Thyroid gland (tissue), 4 donors: ENCODE data around the gene TAGAP. TPM values are rescaled to one million over a fixed set of nuclear protein-coding genes. Genes with fewer than 3 reads are reported as not detected.

Experiments
- DNase-seq, 2 donors: peaks; one replicate each; pipeline ENCODE4 v3.0.0-alpha.2; 2019
- H3K27ac ChIP-seq, 3 donors: fragments of 200-600 bp; sonication (generic); 1 replicate in 2 of 3; 2 replicates in 1 of 3; pipeline ENCODE4 v1.5.1; 2016 to 2019; ENCODE audit warnings: mild to moderate bottlenecking in 1 of 3, moderate library complexity in 1 of 3
- H3K27me3 ChIP-seq: fragments of 200-600 bp; sonication (generic); one replicate; pipeline ENCODE4 v1.5.1; 2019
- H3K36me3 ChIP-seq, 2 donors: fragments of 200-600 bp; sonication (generic); one replicate each; pipeline ENCODE4 v1.5.1; 2016 to 2019
- H3K4me1 ChIP-seq, 2 donors: fragments of 200-600 bp; sonication (generic); one replicate each; pipeline ENCODE4 v1.5.1; 2017 to 2019
- H3K4me3 ChIP-seq, 3 donors: fragments of 200-600 bp; sonication (generic); replicated peaks in 1 of 3; 1 replicate in 2 of 3; 2 replicates in 1 of 3; pipeline ENCODE4 v1.5.1; 2016; ENCODE audit warnings: mild to moderate bottlenecking in 1 of 3
- H3K9me3 ChIP-seq: fragments of 200-600 bp; sonication (generic); one replicate; pipeline ENCODE4 v1.5.1; 2017
- POLR2A ChIP-seq, 2 donors: fragments of 450-650 bp; IDR thresholded peaks; one replicate each; pipeline ENCODE4 v1.6.1; 2017; ENCODE audit warnings: antibody characterized with exemption in 2 of 2, mild to moderate bottlenecking in 2 of 2, moderate library complexity in 1 of 2
- WGBS, 2 donors: methylation state at CpG; one replicate each; pipeline ENCODE4 v1.1.5; 2017; 5-methylcytosine and 5-hydroxymethylcytosine counted together
- intact Hi-C: fragments of 100-400 bp; cut with DNase I; formaldehyde crosslinking; loops from one replicate; pipeline ENCODE4 v1.15.1; 2023
- total RNA-seq, 4 donors: library from RNA; depleted of rRNA; stranded (reverse); fragments of >200 nt; gene quantifications; one replicate each; pipeline ENCODE4 v1.2.3, GENCODE V29; 2016
- TF ChIP-seq, protein P1 (sequence below), 6 experiments: fragments of 200-600 bp in 3 of 6; fragments of 450-650 bp in 3 of 6; sonication (generic) in 3 of 6; IDR thresholded peaks; one replicate each; pipeline ENCODE4 v1.5.1; 2016 to 2019; ENCODE audit warnings: antibody characterized with exemption in 6 of 6, mild to moderate bottlenecking in 2 of 6, inconsistent platforms in 1 of 6, moderate library complexity in 1 of 6

Gene TAGAP, protein sequence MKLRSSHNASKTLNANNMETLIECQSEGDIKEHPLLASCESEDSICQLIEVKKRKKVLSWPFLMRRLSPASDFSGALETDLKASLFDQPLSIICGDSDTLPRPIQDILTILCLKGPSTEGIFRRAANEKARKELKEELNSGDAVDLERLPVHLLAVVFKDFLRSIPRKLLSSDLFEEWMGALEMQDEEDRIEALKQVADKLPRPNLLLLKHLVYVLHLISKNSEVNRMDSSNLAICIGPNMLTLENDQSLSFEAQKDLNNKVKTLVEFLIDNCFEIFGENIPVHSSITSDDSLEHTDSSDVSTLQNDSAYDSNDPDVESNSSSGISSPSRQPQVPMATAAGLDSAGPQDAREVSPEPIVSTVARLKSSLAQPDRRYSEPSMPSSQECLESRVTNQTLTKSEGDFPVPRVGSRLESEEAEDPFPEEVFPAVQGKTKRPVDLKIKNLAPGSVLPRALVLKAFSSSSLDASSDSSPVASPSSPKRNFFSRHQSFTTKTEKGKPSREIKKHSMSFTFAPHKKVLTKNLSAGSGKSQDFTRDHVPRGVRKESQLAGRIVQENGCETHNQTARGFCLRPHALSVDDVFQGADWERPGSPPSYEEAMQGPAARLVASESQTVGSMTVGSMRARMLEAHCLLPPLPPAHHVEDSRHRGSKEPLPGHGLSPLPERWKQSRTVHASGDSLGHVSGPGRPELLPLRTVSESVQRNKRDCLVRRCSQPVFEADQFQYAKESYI
- total RNA-seq: 1 to 10 TPM; 1.1 to 3.7 (median 1.7) TPM

DNA sequence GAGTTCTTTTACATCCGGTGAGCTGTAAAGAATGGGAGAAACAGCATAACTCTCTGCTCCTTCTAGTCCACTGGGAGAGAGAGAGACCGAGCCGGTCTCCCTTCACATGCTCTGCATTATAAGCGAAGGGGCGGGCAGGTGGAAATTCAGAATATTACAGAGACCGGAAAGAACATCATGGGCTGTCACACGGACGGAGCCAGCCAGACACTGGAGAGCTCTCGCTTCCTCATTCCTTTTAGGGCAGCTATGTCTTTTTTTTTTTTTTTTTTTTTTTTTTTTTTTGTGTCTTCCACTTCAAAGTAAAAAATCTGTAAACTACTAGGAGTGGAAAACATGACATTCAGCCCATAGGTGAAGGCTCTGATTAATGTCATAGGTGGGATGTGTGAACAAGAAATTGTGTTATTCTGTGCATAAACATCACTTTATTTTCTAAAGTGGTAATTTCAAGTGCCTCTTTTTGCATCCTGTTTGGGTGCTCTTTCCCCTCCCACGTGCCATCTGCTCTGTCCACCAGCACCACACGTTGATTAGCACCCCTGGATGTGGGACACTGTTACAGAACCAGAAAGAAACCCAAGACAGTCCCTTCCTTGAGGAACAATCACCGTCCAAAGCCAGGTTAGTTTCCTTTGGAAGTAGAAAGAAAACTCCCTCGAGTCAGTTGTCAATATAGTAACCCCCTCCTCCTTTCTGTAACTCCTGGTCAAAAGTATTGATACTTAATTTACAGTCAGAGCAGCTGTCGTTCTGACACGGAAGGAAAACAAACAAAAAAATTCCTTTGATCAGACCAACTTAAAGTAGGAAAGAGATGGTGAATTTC, at the start of gene TAGAP:
Gene TAGAP (minus strand): TSS at position 93 of the 829 bp plus-strand sequence. CDS start 845 bp downstream, outside the sequence.
- no peak within 1 kb of the TSS for H3K27ac ChIP-seq
- no peaks in the 10 kb centered on the region for H3K27me3 ChIP-seq
- peak in 1 of 2 donors; percentile 33 for TF ChIP-seq POLR2A (IDR thresholded peaks at IDR 0.05)
- TF ChIP-seq, protein P1, sequence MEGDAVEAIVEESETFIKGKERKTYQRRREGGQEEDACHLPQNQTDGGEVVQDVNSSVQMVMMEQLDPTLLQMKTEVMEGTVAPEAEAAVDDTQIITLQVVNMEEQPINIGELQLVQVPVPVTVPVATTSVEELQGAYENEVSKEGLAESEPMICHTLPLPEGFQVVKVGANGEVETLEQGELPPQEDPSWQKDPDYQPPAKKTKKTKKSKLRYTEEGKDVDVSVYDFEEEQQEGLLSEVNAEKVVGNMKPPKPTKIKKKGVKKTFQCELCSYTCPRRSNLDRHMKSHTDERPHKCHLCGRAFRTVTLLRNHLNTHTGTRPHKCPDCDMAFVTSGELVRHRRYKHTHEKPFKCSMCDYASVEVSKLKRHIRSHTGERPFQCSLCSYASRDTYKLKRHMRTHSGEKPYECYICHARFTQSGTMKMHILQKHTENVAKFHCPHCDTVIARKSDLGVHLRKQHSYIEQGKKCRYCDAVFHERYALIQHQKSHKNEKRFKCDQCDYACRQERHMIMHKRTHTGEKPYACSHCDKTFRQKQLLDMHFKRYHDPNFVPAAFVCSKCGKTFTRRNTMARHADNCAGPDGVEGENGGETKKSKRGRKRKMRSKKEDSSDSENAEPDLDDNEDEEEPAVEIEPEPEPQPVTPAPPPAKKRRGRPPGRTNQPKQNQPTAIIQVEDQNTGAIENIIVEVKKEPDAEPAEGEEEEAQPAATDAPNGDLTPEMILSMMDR (IDR thresholded peaks at IDR 0.05): no peak
- 30 to 36% methylated on average over 15 of the region's 15 CpGs for WGBS, 2 donors
- H3K9me3 ChIP-seq: no peaks in the 10 kb centered on the region
- no peaks in the 10 kb centered on the region for H3K36me3 ChIP-seq
- peak; percentile 50 to 59 for DNase-seq
- H3K4me3 ChIP-seq: no peak within 1 kb of the TSS
- peaks cover 0 to 3% of the 10 kb centered on the region in 2 donors for H3K4me1 ChIP-seq
- intact Hi-C loops: loop anchor here (5.0 to 10.0 kb wide), 2 partner anchors 57 to 90 kb away; no protein-coding TSS in a partner anchor

DNA sequence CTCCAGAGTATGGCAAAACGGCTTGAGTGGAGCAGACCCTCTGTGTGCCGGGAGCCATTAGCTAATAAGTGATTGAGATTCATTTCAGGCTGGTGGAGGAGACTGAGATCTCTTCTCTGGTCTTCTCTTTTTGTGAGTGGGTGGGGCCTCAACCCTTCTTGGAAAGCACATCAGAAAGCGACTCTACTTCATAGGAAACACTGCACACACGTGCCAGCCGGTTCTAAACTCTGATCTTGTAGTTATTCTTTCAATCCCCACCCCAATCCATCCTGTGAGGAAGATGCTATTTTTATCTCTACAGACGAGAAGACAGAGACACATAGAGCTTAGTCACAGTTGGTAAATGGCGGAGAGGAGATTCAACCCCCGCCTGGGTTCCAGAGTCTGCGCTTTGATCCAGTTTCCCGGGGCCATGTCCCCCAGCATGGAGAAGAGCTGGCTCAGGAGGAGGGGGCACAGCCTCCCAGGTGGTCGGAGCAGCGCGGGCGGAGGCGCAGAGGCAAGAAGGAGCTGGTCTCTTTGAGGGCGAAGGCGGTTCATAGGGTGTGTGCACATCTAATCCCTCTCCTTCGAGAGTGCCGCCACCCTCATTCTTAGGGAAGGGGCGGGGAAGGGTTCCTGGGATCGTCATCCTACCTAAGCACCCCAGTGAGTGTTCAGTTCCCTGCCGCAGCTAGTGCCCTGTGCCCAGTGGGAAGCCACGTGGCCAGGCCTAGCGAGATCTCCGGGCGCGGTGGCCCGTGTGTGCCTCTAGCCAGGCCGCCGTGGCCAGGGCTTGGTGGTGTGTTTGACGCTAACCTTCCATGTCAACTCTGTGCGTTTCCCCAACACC, 49.0 kb upstream of the TAGAP start:
- peaks cover 6% of the 10 kb centered on the region in 2 donors for H3K4me1 ChIP-seq
- WGBS, 2 donors: 92 to 95% methylated on average over 26 to 30 of the region's 32 CpGs
- no peak overlapping the region for H3K4me3 ChIP-seq
- no peaks in the 10 kb centered on the region for H3K9me3 ChIP-seq
- TF ChIP-seq POLR2A (IDR thresholded peaks at IDR 0.05): no peak
- intact Hi-C loops: no loop called here
- no peak for DNase-seq
- H3K36me3 ChIP-seq: no peaks in the 10 kb centered on the region
- H3K27me3 ChIP-seq: no peaks in the 10 kb centered on the region
- H3K27ac ChIP-seq: no peak overlapping the region

- Histone ChIP-seq H3K36me3 (no peaks in the 10 kb centered on the region), H3K4me3 (no peak overlapping the region), H3K4me1 (no peaks in the 10 kb centered on the region), H3K27ac (no peak overlapping the region), H3K27me3 (no peaks in the 10 kb centered on the region), H3K9me3 (no peaks in the 10 kb centered on the region)
- TF ChIP-seq, protein P1 (IDR thresholded peaks at IDR 0.05): no peak
- TF ChIP-seq POLR2A (IDR thresholded peaks at IDR 0.05): no peak
- WGBS, 2 donors: 91 to 96% methylated on average over 5 of the region's 5 CpGs
- intact Hi-C loops: no loop called here
- DNase-seq: no peak
Measured at GRCh38 chr6:159092631-159093030, 47.8 kb upstream of the TAGAP start.

DNA sequence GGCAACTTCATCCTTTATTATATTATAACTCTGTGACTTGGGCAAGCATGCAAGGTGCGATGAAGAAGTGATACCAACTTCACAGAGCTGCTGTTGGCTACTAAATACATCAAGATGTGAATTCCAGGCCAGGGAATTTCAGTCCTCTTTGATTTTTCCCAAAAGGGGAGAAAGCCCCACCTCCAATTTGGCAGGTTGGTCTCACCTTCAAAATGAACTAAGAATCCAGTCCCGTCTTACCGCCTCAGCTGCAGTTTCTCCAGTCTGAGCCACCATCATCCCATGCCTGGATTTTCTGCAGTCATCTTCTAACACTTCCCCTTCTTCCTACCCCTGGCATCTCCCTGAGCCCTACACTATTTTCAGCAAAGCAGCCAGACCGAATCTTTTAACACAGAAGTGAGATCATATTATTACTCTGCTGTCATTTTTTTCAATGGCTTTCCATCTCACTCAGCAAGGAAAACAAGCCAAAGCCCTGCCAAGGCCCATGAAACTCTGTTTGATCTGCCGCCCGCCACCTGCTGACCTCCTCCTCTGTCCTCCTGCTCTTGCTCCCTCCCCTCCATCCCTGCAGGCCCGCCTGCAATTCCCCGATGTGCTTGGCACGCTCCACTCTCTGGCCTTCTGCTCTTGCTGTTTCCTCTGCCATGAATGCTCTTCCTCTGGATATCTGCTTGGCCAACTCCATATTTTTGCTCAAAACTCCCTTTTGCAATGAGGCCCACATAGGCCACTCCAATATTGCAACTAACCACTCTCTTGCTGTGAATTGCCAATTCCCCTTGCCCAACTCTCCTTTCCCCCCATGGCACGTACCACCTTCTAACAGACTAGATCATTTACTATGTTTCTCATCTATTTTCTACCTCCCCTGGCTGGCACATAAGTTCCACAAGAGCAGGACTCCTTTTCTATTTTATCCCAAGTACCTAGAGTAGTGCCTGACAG, 46.0 kb upstream of the TAGAP start:
- Histone ChIP-seq H3K9me3 (no peaks in the 10 kb centered on the region), H3K4me3 (no peak overlapping the region), H3K27ac (no peak overlapping the region), H3K27me3 (no peaks in the 10 kb centered on the region), H3K4me1 (no peaks in the 10 kb centered on the region), H3K36me3 (no peaks in the 10 kb centered on the region)
- DNase-seq: peak; percentile 48 to 57
- WGBS, 2 donors: 54 to 57% methylated on average over 10 of the region's 10 CpGs
- no peak for TF ChIP-seq POLR2A (IDR thresholded peaks at IDR 0.05)
- TF ChIP-seq, protein P1 (IDR thresholded peaks at IDR 0.05): no peak
- intact Hi-C loops: no loop called here
